ENCODE measurements around the gene WT1.
A peak's percentile ranks its signal among the peaks of the same experiment; 100 is the strongest.
"Not testable (repeated sequence)": the region's sequence is repeated elsewhere in the genome, so short reads cannot be mapped to it uniquely, and the experiment has no call there.

Gene WT1

DNA sequence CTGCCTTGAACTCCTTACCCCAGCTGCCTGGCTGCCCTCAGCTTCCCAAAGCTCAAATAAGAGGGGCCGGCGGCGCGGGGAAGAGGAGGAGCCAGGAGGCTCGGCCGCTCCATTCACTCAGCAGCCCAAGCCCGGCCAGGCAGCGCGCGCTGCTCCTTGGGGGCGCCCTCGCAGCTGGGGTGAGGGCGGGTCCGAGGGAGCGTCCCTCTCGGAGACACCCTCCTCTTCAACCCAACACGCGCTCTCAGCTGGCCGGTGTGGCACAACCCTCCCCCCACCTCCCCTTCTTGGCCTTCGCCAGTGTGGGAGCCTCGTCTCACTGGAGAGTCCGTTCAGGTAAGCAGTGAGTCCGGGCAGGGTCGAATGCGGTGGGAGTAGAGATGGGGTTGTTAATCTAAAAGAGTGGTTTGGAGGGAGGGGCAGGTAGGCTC, at the start of gene WT1:
WT1 (minus strand) TSS at position 29 of the 431 bp plus-strand sequence.
- no peak for DNase-seq (ENCODE audit: low spot score)

DNA sequence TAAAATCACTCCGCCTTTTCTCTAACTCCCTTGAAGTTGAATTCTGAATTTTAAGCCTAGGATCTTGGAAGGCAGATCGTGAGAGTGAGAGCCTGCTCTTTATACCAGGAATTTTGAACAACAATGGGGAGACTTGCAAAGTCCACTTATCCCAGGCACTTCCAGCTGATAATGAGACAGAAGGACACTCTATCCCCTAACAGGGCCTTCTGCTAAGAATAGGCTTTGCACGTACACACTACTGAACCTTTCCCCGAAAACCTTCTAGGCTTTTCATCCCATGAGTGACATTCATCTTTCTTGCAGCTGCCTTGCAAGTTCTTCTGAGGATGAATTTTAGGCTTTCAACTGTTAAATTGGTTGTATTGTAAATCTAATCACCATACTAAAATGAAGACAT, 44.0 kb upstream of the WT1 start:
- no peak for DNase-seq (ENCODE audit: low spot score)

DNA sequence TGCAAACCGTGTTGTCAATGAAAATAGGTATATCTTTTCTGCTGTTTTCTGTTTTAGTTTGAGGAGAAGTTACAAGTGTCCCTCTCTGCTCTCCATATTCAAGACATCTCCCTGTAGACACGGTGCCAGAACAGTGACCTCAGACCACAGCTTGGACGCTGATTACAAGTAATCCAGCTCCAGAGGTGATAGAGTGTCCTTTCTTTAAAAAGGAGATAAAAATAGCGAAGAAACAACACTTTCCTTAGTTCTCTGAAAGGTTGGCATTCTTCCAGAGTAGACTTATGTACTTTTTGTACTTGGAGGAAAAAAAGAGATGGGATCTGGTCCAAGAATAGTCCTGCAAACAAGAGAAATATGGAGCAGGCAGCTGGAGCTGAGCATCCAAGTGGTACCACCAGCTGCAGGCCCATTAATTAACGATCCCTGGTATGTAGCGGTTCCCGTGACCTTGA, 43.0 kb upstream of the WT1 start:
- no peak for DNase-seq (ENCODE audit: low spot score)

DNA sequence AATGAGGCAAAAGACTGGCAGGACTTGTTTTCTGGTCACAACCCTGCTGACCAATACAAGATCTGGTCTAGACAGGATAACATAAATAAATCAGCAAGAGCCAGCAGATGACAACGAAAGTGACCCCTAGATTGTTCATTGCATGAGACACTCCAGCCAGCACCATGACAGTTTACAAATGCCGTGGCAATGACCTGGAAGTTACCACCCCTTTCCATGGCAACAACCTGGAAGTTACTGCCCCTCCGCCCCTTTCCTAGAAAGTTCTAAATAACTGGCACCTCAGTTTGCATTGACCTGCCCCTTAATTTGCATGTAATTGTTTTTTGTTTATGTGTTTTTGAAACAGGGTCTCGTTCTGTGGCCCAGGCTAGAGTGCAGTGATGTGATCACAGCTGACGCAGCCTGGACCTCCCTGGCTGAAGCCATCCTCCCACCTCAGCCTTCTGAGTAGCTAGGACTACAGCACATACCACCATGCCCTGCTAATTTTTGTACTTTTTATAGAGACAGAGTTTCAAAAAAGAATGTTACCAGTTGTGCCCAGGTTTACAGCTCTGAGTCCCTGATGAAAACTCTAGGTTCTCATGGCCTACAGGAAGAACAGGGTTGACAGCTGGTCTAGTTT, 38.1 kb upstream of the WT1 start:
- no peak for DNase-seq (ENCODE audit: low spot score)

DNA sequence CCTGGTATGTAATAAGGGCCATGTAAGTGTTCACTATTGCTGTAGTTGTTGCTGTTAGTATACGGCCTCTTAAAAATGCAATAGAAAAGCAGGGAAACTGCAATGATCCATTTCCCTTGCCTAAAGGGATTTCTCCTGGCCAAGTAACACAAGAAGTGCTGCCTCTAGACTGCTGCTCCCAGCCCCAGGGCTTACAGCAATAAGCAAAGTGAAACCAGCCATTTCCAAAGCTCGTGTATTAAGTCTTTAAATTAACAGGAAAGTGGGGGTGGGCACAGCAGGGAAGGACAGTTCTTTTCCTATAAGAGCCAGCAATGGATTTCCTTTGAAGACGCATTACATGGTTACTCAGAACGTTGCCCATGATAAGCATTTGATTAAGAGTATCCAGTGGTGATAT, 36.9 kb upstream of the WT1 start:
- no peak for DNase-seq (ENCODE audit: low spot score)

DNA sequence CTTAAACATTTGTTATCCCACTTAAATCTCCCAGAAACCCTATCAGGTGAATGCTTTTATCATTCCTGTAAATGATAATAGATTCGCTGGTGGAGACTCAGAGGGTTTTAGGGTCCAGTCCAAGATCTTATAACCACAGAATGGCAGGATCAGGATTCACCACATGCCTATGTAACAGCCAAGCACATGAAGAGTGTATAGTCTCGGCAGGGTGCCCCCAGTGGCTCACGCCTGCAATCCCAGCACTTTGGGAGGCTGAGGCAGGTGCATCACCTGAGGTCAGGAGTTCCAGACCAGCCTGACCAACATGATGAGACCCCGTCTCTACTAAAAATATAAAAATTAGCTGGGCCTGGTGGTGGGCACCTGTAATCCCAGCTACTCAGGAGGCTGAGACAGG, 36.2 kb upstream of the WT1 start:
- DNase-seq (ENCODE audit: low spot score) = not testable (repeated sequence)

DNA sequence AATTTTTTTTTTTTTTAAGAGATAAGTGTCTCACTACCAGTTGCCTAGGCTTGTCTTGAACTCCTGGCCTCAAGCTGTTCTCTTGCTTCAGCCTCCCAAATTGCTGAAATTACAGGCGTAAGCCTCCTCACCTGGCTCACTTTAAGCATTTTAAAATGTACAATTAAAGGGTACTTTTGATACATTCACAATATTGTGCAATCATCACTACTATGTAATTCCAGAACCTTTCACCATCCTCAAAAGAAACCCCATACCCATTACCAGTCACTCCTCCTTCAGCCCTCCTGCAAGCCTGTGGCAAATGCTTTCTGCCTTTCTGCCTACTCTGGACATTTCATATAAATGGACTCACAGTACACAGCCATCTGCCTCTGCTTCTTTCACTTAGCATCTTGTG, 34.5 kb upstream of the WT1 start:
- no peak for DNase-seq (ENCODE audit: low spot score)

DNA sequence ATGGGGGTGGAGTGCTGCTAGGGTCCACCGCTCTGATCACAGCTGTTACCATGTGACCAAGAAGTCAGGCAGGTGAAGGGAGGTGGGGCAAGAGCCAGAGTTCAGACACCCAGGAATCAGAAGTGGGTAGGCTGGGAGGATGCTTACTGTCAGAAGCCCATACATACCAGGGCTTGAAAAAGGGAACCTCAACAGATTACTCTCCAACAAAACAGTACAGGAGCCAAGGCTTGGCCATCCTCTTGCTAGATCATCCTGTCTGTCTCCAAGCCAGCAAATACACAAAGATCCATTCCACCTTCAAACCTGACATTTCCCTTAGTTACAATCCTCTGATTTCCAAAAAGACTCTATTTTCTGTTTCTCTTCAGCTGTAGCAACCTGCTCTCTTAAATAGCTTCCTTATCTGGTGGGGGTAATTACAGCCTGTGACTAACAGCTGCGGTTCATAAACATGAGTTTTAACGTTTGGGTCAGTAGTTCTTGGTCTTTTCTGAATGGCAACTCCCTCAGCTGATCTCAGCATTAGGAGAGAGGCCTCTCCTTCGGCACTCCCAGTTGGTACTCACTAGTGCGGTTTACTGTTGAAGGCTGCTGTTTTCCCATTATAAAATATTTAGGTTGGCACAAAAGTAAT, 31.1 kb upstream of the WT1 start:
- no peak for DNase-seq (ENCODE audit: low spot score)

DNA sequence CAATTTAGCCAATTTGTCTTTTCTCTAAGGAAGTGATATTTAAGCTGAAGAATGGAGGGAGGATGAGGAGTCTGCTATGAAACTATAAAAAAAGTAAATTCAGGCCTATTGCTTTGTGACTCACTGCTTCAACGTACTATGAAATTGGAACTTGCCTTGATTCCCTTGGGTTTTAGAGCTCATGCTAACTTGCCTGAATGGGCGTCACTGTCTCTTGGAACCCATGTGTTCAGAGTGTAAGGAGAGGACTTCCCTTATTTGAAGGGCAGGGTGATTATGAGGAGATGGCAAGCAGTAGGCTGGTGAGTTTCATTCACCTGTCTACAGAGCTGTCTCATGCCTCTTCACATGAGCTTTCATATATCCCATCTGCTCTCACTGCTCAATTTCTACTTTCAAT, 28.7 kb upstream of the WT1 start:
- DNase-seq (ENCODE audit: low spot score) = no peak

DNA sequence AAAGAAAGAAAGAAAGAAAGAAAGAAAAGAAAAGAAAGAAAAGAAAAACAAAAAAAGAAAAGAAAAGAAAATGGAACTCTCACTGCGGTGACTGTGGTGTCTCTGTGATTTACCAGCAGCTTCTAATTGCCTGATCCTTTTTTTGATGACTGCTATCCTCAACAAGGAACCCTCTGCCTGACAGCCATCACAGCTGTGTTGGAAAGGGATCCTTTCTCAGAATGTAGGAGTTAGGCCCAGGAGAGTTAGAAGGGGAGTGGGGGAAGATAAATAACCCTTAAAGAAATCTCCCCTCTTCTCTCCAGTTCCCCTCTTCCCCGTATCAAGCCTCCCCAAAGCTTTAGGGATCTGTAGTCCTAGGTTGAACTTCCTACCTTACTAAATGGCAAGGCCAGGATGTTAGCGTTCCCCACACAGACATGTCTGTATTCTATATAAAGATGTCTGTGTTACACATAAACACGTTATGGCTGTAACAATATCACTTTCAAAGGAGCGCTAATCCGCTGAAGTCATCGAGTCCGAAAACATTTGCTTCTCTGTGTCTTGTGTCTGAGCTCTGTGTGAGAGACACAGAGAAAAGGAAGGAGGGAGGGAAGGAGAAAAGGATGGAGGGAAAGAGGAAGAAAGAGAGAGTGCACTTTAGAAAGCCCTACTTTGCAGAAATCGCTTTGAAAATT, 26.8 kb upstream of the WT1 start:
- no peak for DNase-seq (ENCODE audit: low spot score)

DNA sequence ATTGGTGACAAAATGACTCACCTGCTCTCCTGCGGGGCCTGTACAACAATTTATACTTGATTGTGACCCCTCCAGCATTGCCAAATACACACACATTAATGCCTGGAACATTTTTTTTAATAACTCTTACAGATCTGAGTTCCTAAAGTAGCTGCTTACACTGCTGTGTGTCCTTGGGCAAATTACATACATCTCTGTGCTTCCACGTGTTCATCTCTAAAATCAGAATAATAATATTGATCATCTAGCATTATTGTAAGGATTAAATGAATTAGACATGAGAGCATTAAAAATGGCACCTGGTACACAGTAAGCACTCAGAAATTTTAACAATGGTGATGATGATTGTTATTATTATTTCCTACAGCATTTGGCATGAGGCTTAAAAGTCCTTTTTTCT, 21.5 kb upstream of the WT1 start:
- no peak for DNase-seq (ENCODE audit: low spot score)

DNA sequence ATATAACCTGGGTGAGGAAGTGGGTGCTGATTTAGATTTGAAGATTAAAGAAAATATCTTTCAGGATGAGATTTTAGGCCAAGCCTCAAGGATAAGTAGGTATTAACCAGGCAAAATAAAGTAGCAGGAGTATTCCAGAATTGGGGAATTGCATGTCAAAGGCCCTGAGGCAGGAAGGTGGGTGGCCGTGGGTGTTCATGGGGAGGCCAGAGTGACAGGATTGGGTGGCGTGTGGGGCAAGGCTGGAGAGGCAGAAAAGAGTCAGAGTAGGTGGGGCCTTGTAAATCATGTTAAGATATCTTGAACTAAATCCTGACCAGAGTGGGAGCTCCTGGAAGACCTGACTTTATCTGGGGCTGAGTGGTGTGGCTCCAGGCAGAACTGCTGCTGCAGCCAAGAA, 19.7 kb upstream of the WT1 start:
- DNase-seq (ENCODE audit: low spot score) = no peak

DNA sequence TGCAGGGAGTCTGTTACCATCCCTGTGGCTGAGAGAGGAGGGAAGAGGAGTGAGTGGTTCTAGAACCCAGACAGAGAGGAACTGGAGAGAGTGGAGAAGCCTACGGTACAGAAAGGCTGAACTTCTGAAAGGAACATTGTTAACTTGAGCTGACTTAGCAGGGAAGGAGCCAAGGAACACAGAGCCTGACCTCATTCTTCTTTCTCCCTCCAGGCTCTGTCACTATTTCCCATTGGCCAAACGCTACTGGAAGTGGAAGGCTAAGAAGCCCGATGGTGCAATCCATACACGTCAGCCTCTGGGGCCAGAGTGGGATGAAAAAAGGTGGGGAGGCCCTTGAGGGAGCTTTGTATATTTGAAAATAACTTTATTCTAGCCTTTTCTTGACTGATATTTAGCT, 16.5 kb upstream of the WT1 start:
- DNase-seq (ENCODE audit: low spot score) = peak; percentile 20

DNA sequence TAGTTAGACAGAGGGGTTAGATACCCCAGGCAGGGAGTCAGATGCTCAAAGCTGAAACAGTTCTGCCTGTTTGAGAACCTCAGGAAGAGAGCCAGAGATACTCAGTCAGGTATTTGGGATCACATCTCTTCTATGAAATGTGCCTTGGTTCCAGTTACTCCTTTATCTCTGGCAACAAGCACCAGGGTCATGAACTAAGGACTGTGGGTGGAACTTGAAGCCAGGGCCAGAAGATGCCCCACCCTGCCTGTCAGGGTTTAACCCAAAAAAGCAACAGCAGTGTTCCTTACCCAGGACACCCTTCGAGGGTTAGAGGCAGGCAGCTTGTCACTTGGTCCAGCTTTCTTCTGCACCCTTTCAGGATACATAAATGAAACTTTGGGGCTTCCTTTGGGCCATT, 15.0 kb upstream of the WT1 start:
- DNase-seq (ENCODE audit: low spot score) = no peak

DNA sequence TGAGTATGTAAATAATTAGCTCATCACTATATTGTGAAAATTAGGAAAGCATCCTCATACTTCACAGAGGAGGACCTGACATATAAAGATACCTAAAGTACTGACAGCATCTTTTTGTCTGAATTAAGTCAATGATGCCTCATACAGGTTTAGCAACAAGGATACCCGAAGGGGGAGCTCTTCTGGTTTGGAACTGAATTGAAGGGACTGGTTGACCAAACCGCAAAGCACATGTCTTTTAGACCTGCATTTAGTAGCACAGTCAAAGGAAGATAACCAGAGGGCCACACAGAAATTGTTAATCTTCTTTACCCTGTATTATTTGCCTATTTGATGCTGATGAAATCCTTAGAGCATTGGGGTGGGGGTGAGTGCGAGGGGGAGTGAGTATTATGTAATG, 12.9 kb upstream of the WT1 start:
- DNase-seq (ENCODE audit: low spot score) = no peak

DNA sequence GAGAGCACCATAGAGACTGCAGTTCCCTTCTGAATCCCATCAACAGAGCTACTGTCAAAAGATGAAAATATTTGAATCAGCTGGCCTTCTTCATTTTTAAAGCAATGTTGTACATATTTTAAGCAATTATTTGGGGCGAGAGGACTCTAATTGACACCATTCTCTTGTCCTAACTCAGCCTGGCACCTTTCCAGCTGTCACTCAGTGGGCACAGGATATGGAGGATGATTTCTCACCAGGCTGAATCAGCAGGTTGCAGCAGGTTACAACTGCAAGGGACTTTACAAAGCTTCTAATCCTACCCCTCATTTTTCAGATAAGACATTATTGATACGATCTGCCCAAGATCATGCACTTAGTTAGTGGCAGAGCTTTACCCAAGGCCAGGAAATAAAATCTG, 11.9 kb upstream of the WT1 start:
- no peak for DNase-seq (ENCODE audit: low spot score)

DNA sequence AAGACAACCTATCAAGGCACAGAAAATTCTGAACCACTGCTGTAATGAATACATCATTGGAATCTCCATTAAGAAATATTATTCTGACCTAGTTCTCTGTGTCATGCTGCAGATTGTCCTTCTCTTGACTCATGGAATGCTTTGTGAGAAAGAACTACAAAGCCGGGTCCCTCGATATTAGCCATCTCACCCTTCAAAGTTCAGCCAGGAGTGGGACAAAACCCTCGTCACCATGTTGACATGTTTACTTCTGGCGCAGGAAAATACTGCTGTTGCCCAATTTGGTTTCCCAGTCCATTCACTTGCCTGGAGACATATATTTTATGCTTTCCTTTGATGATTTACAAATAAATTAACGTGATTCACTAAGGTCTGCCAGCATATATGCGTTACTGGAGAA, 10.9 kb upstream of the WT1 start:
- no peak for DNase-seq (ENCODE audit: low spot score)

DNA sequence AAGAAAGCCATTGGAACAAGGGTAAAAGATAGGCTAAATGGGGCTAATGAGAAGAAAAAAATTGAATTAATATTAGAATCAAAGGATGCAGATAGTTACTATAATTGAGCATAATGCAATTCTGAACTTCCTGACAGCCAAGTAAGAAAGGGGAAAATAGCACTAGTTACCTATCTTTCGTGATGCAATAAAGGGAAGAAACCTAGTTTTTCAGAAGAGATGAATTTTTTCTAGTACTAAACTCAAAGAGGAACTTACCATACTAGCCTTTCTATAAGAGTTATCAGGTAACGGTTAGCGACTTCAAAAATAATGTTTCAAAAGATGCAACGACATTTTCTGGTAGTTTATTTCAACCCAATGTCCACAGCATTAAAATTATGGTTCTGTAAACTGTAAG, 8.8 kb upstream of the WT1 start:
- no peak for DNase-seq (ENCODE audit: low spot score)

DNA sequence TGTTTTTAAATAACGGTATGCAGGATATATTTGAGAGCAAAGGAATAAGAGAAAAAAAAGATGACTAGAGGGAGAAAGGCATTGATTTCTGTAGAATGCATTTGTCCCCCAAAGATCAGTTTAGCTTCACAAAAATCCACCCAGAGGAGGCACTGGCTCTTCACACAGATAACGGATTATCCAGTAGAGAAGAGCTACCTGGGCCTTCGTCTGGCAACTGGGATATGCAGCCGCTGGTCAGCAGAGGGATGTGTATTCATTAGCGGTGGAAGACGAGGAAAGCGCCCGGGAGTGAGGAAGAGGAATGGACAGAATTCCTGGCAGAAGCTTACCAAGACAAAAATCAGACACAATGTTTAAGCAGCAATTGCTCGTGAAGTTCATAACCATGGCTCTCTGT, 5.6 kb upstream of the WT1 start:
- no peak for DNase-seq (ENCODE audit: low spot score)

DNA sequence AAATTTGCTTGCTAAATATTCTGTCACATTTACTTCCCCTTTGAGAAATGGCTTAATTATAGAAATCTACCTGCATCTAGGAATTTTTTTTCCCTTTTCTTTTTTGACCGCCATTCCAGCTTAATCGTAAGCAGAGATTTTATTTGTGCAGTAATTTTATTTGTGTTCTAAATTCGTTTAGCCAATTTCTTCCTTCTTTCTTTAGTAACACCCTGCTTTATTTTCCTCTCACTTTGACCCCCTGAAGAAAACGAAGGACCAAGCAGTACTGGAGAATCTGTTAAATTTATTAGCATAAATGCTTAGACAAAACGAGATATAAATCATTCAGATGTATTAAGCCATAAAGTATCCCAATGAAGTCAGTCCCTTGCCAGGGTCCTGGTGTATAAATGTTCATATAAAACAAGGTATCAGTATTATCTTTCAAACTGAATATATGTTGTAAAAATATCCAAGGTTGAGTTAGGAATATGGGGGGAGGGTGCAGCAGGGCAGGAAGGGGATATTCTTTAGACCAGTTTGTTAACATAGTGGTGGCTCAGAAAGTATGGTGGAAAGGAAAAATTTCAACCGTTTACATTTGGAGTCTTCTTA, 5.1 kb upstream of the WT1 start:
- no peak for DNase-seq (ENCODE audit: low spot score)

DNA sequence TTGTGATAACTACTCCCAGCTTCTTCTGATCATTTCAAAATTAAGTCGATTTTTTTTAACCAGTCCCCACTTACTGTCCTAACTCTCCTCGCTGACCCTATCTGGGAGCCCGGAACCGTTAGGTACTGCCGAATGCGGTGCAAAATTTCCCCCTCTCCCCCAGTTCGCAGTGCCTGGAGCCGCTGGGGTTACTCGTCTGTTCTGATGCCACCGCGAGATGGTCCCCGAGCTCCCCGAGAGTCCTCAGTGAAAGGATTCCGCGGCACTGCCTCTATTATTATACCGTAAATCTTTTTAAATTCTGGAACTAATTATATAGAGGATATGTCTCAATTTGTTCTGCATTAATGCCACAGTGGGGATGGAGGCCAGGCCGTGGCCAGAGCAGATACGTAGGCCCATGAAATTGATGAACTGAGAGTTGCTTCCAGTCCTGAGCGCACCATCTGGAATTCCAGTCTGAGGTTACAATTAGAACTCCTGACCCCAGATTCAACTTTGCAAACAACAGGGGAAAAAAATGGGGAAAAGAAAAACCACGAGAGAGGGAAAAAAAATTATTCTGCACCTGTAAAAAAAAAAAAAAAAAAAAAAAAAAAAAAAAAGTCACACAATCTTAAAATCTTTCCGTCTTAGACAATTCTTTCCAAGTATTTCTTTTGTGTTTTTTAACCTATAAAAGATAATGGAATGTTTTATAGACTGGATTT, 4.3 kb upstream of the WT1 start:
- no peak for DNase-seq (ENCODE audit: low spot score)

DNA sequence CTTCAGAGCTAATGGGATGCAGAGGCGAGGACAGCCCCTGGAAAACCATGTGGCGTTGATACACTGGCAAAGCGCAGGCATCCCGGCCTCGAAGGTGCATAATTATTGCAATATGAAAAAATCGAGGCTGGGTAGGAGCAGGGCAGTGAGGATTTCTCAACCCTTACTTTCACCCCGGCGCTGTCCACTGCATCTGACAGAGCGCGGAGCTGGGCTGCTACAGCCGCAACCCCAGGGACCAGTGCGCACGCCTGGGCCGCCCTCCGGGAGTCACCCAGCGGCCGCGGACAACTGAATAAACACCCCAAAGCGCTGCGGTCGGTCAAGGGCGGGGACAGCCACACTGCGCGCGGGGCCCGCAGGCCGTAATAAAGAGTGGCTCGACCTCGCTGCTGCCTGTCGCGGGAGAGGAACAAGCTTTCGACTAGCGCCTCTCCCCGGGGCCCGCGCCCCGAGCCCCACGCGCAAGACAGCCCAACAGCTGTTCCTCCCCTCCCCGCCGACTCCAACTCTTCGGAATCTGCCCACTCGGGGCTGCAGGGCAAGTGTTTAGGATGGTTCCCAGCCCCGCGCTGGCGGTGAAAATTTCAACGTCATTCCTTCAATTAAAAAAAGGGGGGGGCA, 3.6 kb upstream of the WT1 start:
- no peak for DNase-seq (ENCODE audit: low spot score)
